ENCODE measurements around the gene YTHDC2.
"Not testable (repeated sequence)": the region's sequence is repeated elsewhere in the genome, so short reads cannot be mapped to it uniquely, and the experiment has no call there.

Gene YTHDC2

DNA sequence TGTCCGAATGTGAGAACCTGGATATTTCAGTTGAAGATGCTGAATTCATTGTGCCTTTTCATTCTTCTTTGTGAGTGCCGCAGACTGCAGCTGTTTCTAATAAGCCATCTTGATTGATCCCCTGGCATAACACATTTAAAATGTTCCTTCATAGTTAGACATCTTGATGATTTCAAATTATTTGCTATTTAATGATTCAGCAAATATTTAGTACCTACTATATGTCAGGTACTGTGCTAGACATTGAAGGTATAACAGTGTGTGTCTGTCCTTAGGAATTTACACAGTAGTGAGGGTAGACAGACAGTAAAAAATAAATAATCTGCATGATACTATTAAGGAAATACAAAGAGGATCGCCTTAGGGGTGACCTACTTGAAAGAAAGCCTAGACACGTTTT, 61.6 kb downstream of the YTHDC2 start:
- no peak for DNase-seq (ENCODE audit: insufficient read length, low spot score)
- no peak for FAIRE-seq
- TF ChIP-seq POLR2A (IDR thresholded peaks at IDR 0.05; ENCODE audit: low read depth, low read length) (no peak), POU2F2 (IDR thresholded peaks at IDR 0.05; ENCODE audit: low read depth, low read length) (no peak), TAF1 (IDR thresholded peaks at IDR 0.05; ENCODE audit: low read depth, low read length) (no peak), POLR2AphosphoS5 (IDR thresholded peaks at IDR 0.05; ENCODE audit: low read depth, low read length) (no peak), PAX5 (IDR thresholded peaks at IDR 0.05; ENCODE audit: insufficient read depth, low read length, severe bottlenecking) (no peak), SPI1 (IDR thresholded peaks at IDR 0.05; ENCODE audit: low read depth, low read length) (no peak)

DNA sequence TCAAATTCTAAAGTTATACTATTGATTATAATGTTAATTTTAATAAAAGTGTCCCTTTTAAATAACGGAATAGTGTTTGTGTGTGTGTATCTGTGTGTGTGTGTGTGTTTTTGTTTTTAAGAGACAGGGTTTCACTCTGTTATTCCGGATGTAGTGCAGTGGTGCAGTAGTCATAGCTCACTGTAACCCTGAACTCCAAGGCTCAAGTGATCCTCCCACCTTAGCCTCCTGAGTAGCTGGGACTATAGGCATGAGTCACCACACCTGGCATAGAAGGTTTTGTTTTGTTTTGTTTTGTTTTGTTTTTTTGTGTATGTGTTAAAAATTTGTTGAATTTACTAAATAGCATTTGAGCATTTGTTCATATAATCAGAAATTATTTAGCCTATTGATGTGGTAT, 64.6 kb downstream of the YTHDC2 start:
- DNase-seq (ENCODE audit: insufficient read length, low spot score) (no peak), FAIRE-seq (no peak)
- TF ChIP-seq PAX5 (IDR thresholded peaks at IDR 0.05; ENCODE audit: insufficient read depth, low read length, severe bottlenecking): no peak
- TF ChIP-seq SPI1 (IDR thresholded peaks at IDR 0.05; ENCODE audit: low read depth, low read length): no peak
- no peak for TF ChIP-seq POU2F2 (IDR thresholded peaks at IDR 0.05; ENCODE audit: low read depth, low read length)
- no peak for TF ChIP-seq POLR2AphosphoS5 (IDR thresholded peaks at IDR 0.05; ENCODE audit: low read depth, low read length)
- TF ChIP-seq POLR2A (IDR thresholded peaks at IDR 0.05; ENCODE audit: low read depth, low read length): no peak
- no peak for TF ChIP-seq TAF1 (IDR thresholded peaks at IDR 0.05; ENCODE audit: low read depth, low read length)

DNA sequence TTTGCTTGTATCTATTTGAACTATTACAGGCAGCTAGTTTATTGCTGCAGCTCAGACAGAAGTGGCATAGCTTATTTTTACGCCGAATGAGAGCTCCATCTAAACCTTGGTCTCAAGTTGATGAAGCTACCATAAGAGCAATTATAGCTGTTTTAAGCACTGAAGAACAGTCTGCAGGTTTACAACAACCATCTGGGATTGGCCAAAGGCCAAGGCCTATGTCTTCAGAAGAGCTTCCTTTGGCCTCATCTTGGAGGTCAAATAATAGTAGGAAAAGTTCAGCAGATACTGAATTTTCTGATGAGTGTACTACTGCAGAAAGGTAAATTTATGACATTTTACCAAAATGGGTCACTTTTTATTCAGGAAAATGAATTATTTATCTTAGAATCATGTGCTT, 67.9 kb downstream of the YTHDC2 start:
- FAIRE-seq (no peak), DNase-seq (ENCODE audit: insufficient read length, low spot score) (no peak)
- TF ChIP-seq PAX5 (IDR thresholded peaks at IDR 0.05; ENCODE audit: insufficient read depth, low read length, severe bottlenecking) (no peak), POLR2A (IDR thresholded peaks at IDR 0.05; ENCODE audit: low read depth, low read length) (no peak), SPI1 (IDR thresholded peaks at IDR 0.05; ENCODE audit: low read depth, low read length) (no peak), POU2F2 (IDR thresholded peaks at IDR 0.05; ENCODE audit: low read depth, low read length) (no peak), POLR2AphosphoS5 (IDR thresholded peaks at IDR 0.05; ENCODE audit: low read depth, low read length) (no peak), TAF1 (IDR thresholded peaks at IDR 0.05; ENCODE audit: low read depth, low read length) (no peak)

DNA sequence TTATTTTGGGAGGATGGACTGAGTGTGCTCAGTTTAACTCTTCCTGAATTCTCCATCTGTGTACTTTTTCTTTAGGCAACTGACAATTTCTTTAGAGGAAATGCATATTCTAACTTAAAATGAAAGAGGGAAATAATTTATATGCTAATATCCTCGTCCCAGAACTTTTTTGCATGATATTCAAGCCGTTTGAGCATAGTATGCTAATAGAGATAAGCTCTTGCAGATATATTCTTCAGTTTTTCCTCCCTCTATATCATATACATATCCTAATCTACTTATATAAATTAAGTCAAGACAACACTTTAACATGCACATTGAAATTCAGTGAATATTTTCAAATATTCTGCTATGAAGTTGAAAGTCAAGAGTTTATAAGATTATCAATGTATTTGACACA, 84.7 kb downstream of the YTHDC2 start:
- FAIRE-seq (no peak), DNase-seq (ENCODE audit: insufficient read length, low spot score) (no peak)
- TF ChIP-seq SPI1 (IDR thresholded peaks at IDR 0.05; ENCODE audit: low read depth, low read length) (no peak), POU2F2 (IDR thresholded peaks at IDR 0.05; ENCODE audit: low read depth, low read length) (no peak), TAF1 (IDR thresholded peaks at IDR 0.05; ENCODE audit: low read depth, low read length) (no peak), PAX5 (IDR thresholded peaks at IDR 0.05; ENCODE audit: insufficient read depth, low read length, severe bottlenecking) (no peak), POLR2AphosphoS5 (IDR thresholded peaks at IDR 0.05; ENCODE audit: low read depth, low read length) (no peak), POLR2A (IDR thresholded peaks at IDR 0.05; ENCODE audit: low read depth, low read length) (no peak)

DNA sequence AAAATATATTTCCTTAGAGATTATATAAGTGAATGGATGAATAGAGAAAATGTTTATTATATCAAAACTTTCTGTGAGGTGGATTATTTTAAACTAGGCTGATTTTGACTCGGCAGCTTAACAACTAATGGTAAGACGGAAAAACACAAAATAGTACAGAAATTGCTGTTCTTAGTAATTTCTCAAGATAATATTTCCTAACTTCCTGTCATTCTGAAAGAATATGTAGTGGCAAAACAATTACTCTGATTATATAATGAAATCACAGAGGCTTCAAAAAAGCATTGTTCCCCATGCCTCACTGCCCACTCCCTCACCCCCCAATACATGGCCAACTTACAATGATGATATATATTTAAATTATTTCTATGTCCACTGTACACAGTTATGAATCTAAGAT, 85.4 kb downstream of the YTHDC2 start:
- no peak for FAIRE-seq

DNA sequence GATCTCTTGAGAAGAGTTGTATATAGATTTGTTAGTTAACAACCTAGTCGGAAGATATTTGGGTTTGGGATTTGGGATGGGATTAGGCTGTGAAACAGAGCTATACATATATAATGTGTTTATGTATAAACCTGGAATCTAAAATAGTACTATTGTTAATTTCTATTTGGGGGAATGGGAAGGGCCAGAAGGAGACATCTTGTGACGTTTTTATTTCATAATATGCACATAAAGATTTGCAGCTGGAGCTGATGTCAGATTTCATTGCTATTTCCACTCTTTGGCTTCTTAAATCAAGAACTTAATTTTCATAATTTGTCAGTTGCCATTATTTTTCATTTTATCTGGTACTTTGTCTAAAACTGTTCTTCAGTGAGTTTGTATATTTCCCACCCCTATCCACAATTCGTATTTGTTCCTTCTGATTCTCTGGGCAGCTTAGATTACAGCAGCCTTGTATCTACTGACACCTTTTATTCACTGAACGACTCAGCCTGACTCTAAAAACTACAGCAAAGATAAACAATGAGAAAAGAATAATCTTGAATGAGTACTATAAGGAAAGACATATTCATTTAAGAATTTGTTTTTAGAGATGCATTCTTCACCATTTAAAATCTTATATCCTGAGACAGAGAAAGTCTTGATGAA, 86.9 kb downstream of the YTHDC2 start:
- no peak for FAIRE-seq
- DNase-seq (ENCODE audit: insufficient read length, low spot score): no peak
- no peak for TF ChIP-seq POLR2AphosphoS5 (IDR thresholded peaks at IDR 0.05; ENCODE audit: low read depth, low read length)
- TF ChIP-seq TAF1 (IDR thresholded peaks at IDR 0.05; ENCODE audit: low read depth, low read length): no peak
- TF ChIP-seq SPI1 (IDR thresholded peaks at IDR 0.05; ENCODE audit: low read depth, low read length): no peak
- no peak for TF ChIP-seq POU2F2 (IDR thresholded peaks at IDR 0.05; ENCODE audit: low read depth, low read length)
- TF ChIP-seq PAX5 (IDR thresholded peaks at IDR 0.05; ENCODE audit: insufficient read depth, low read length, severe bottlenecking): no peak
- no peak for TF ChIP-seq POLR2A (IDR thresholded peaks at IDR 0.05; ENCODE audit: low read depth, low read length)

More for the DNA sequence above, 85.4 kb downstream of the YTHDC2 start:
- DNase-seq (ENCODE audit: insufficient read length, low spot score): no peak
- TF ChIP-seq POLR2A (IDR thresholded peaks at IDR 0.05; ENCODE audit: low read depth, low read length) (no peak), POLR2AphosphoS5 (IDR thresholded peaks at IDR 0.05; ENCODE audit: low read depth, low read length) (no peak), POU2F2 (IDR thresholded peaks at IDR 0.05; ENCODE audit: low read depth, low read length) (no peak), SPI1 (IDR thresholded peaks at IDR 0.05; ENCODE audit: low read depth, low read length) (no peak), PAX5 (IDR thresholded peaks at IDR 0.05; ENCODE audit: insufficient read depth, low read length, severe bottlenecking) (no peak), TAF1 (IDR thresholded peaks at IDR 0.05; ENCODE audit: low read depth, low read length) (no peak)

DNA sequence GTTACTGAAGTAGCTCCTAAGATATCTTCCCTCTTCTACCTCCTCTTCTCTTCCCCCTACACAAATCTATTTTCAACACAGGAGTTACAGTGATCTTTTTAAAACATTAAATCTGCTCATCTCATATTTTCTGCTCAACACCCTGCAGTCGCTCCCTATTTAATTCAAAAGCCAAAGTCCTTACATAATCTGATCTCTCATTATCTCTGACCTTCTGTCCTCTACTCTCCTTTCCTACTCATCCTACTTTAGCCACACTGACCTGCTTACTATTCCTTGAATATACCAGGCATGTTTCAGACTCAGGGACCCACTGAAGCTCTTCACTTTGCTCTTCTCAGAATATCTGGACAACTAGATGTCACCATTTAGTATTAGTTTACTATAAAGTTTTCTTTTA, 87.9 kb downstream of the YTHDC2 start:
- DNase-seq (ENCODE audit: insufficient read length, low spot score): no peak
- no peak for TF ChIP-seq POU2F2 (IDR thresholded peaks at IDR 0.05; ENCODE audit: low read depth, low read length)
- TF ChIP-seq PAX5 (IDR thresholded peaks at IDR 0.05; ENCODE audit: insufficient read depth, low read length, severe bottlenecking): no peak
- no peak for TF ChIP-seq POLR2AphosphoS5 (IDR thresholded peaks at IDR 0.05; ENCODE audit: low read depth, low read length)
- TF ChIP-seq SPI1 (IDR thresholded peaks at IDR 0.05; ENCODE audit: low read depth, low read length): no peak
- TF ChIP-seq POLR2A (IDR thresholded peaks at IDR 0.05; ENCODE audit: low read depth, low read length): no peak
- TF ChIP-seq TAF1 (IDR thresholded peaks at IDR 0.05; ENCODE audit: low read depth, low read length): no peak
- FAIRE-seq: no peak

DNA sequence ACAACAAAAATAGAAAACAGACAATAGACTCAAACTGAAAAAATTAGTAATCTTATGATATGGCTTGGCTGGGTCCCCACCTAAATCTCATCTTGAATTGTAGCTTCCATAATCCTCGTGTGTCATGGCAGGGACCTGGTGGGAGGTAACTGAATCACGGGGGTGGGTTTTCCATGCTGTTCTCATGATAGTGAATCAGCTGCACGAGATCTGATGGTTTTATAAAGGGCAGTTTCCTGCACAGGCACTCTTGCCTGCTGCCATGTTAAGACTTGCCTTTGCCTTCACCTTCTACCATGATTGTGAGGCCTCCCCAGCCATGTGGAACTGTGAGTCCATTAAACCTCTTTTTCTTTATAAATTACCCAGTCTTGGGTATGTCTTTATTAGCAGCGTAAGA, 89.8 kb downstream of the YTHDC2 start:
- FAIRE-seq; DNase-seq (ENCODE audit: insufficient read length, low spot score): not testable (repeated sequence)

DNA sequence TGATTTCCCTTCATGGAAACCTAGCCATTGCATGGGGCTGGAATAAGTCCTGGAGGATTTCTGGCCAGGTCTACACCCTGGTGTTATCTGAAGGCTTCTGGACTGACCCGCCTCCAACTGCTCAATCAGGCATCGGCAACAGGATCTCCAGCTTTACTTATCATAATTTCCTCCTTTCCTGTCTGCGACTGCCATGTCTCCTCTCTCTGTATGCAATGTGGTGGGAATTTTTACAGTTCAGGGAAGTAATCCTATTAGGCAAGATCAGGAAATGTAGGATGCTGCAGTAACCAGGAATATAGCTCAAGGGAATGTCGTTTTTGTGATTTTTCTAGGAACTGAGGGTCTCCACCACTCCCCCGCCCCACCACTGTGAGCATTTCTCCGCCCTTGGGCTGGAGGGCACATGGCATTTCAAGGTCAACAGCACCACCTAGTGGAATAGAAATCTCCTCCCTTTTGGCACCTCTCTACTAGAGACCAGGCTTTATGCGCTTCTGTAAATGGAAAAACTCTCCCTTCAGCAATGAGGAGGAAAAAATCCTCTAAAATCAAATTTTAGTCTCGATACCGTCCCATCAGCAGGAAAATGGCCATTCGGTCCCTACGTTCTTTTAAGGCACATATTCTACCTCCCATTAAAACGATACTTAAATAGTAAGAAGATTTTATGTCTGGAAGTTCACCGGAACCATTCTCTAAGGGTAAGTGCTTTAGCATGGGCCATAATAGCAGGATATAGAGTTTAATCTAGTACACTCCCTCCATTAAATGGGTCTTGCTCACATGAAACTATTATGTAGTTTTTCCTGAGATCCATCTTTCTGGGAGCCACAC, 93.0 kb downstream of the YTHDC2 start:
- DNase-seq (ENCODE audit: insufficient read length, low spot score) (no peak), FAIRE-seq (peak; percentile 93)
- TF ChIP-seq PAX5 (IDR thresholded peaks at IDR 0.05; ENCODE audit: insufficient read depth, low read length, severe bottlenecking): no peak

DNA sequence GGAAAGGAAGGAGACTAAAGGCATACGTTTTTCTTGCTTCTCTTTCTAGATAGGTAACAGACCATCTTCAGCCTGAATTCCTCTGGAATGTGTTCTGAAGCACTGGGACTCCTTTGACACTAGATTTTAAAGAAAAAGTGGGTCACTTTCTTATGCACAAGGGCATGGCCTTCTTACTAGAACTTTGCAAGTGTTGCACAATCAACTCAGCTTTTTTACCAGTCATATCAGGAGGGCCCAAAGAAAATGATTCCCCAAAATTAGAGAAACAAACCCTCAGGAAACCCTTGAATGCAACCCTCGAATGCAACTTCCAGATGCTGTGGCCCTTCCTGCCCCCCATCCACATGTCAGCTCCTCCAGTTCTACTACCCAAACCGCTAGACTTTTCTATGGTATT, 93.9 kb downstream of the YTHDC2 start:
- no peak for TF ChIP-seq POU2F2 (IDR thresholded peaks at IDR 0.05; ENCODE audit: low read depth, low read length)
- TF ChIP-seq POLR2AphosphoS5 (IDR thresholded peaks at IDR 0.05; ENCODE audit: low read depth, low read length): no peak
- TF ChIP-seq POLR2A (IDR thresholded peaks at IDR 0.05; ENCODE audit: low read depth, low read length): no peak
- no peak for TF ChIP-seq SPI1 (IDR thresholded peaks at IDR 0.05; ENCODE audit: low read depth, low read length)
- TF ChIP-seq PAX5 (IDR thresholded peaks at IDR 0.05; ENCODE audit: insufficient read depth, low read length, severe bottlenecking): no peak
- DNase-seq (ENCODE audit: insufficient read length, low spot score): no peak
- FAIRE-seq: no peak

Measured in GM12891 (cell line).